HG03108 (cell line): Measurements from ENCODE around the gene ZXDA.
"Not testable (repeated sequence)": the region's sequence is repeated elsewhere in the genome, so short reads cannot be mapped to it uniquely, and the experiment has no call there.

Experiments
- ATAC-seq: cut with Tn5 transposase; IDR thresholded peaks from one replicate; pipeline ENCODE4 v1.9.1; 2021; ENCODE audit warnings: moderate library complexity; ENCODE audit not compliant: unreplicated experiment

ZXDA gene, protein sequence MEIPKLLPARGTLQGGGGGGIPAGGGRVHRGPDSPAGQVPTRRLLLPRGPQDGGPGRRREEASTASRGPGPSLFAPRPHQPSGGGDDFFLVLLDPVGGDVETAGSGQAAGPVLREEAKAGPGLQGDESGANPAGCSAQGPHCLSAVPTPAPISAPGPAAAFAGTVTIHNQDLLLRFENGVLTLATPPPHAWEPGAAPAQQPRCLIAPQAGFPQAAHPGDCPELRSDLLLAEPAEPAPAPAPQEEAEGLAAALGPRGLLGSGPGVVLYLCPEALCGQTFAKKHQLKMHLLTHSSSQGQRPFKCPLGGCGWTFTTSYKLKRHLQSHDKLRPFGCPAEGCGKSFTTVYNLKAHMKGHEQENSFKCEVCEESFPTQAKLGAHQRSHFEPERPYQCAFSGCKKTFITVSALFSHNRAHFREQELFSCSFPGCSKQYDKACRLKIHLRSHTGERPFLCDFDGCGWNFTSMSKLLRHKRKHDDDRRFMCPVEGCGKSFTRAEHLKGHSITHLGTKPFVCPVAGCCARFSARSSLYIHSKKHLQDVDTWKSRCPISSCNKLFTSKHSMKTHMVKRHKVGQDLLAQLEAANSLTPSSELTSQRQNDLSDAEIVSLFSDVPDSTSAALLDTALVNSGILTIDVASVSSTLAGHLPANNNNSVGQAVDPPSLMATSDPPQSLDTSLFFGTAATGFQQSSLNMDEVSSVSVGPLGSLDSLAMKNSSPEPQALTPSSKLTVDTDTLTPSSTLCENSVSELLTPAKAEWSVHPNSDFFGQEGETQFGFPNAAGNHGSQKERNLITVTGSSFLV

GRCh38 chrX:57910287-57910912 is at the start of gene ZXDA:
TSS of gene ZXDA (minus strand) at chrX:57910458. CDS start at chrX:57910420, 38 bp downstream.
- ATAC-seq, result peak; percentile 49

GRCh38 chrX:57952320-57952678 is 42.0 kb upstream of the ZXDA start:
- no peak for ATAC-seq

GRCh38 chrX:57951666-57952319 is 41.5 kb upstream of the ZXDA start:
- ATAC-seq, result no peak

GRCh38 chrX:57933321-57933720 is 23.1 kb upstream of the ZXDA start:
- no peak for ATAC-seq

GRCh38 chrX:57932266-57932665 is 22.0 kb upstream of the ZXDA start:
- ATAC-seq, result no peak

GRCh38 chrX:57930051-57930450 is 19.8 kb upstream of the ZXDA start:
- ATAC-seq, result no peak

- no peak for ATAC-seq
Measured at GRCh38 chrX:57929373-57929772, 19.1 kb upstream of the ZXDA start.

DNA sequence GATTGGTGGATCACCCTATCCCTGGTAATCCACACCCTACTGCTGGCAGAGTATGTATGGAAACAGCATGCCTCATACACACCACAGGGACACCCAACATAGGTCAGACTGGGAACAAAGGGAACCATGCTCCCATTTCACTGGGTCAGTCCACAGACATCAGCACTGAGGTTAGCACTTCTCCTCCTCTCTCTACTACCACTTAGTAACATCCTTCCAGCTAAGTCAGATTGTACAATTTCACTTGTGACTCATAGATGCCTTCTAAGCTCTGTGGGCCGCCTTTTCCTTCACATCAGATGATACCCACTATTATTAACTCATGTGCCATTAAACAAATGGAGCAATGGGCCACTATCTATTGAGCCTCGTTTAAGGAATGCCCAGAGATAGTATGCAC is 15.5 kb upstream of the ZXDA start:
- no peak for ATAC-seq

- no peak for ATAC-seq
Measured at GRCh38 chrX:57918750-57919436, 8.6 kb upstream of the ZXDA start.

DNA sequence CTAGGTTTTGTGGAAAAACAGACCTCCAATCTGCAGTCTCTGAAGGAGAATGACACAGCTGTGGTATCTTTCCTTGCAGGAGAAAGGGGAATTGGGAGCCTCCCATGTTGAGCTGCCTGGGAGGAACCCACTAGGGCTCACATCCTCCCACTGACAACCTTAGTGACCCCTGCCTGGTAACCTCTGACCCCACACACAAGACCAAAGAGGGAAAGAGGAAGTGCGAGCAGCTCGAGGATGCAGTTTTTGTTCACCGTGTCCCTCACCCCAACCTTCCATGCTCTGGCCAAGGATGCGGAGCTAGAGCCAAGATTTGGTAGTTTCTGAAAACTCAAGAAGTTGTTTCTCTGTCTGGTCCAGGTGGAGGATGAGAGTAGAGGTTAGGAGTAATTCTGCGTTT is 5.4 kb upstream of the ZXDA start:
- no peak for ATAC-seq

- peak; percentile 82 for ATAC-seq
Measured at GRCh38 chrX:57909595-57910286, 517 bp downstream of the ZXDA start.

- not testable (repeated sequence) for ATAC-seq
Measured at GRCh38 chrX:57908972-57909594, 1.2 kb downstream of the ZXDA start.

- no peak for ATAC-seq
Measured at GRCh38 chrX:57906790-57907189, 3.5 kb downstream of the ZXDA start.

DNA sequence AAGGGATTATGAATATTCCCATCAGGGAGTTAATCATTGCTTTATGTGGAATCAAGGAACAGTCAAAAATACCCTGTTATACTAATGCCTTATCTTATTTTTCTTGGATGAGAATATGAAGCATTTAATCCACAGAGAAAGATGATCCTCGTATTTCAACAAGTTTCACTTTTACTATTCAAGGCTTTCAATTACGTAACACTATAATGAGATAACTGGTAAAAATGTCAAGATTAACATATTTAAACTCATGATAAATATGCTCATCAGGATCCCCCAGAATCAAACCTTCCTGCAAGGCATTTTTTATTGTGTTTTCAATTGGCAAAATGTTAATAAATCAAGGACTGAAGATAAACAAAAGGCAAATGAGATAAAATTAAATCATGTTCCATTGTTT is 5.1 kb downstream of the ZXDA start:
- no peak for ATAC-seq

DNA sequence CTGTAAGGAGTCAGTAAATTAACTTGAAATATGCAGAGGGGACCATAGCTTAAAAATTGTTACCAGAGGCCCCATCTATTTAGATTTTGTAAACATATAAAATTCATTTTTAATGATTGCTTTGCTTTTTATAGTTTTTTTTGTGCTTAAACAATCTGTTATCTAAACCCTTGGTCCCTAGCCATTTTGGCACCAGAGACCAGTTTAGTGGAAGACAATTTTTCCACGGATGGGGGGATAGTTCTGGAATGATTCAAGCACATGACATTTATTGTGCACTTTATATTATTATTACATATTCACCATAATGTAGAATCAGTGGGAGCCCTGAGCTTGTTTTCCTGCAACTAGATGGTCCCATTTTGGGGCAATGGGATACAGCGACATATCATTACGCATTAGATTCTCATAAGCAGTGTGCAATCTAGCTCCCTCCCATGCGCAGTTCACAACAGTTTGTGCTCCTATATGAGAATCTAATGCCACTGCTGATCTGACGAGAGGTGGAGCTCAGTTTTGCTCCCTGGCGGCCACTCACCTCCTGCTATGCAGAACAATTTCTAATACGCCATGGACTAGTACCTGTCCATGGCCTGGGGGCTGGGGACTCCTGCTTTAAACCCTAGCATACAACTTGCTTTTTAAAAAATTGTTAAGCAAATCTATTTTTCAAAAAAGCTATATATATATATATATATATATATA is 5.9 kb downstream of the ZXDA start:
- no peak for ATAC-seq

- no peak for ATAC-seq
Measured at GRCh38 chrX:57902633-57903032, 7.6 kb downstream of the ZXDA start.

DNA sequence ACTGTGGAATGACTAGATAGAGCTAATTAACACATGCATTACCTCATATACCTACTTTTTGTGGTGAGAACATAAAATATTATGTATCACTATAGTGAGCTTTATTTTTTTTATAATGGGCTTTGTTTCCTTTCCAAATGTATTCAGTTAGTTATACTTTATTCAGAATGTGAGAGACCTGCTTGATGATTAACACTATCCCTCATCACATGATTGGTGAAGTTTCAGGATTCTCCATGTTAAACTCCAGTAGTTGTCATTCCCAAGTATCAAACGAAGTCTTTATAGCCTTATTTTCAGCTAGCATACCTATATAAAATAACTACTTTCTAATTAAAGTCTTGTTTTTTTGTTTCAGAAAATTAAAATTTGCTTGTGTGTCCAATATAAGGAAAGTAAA is 8.8 kb downstream of the ZXDA start:
- ATAC-seq, result no peak

DNA sequence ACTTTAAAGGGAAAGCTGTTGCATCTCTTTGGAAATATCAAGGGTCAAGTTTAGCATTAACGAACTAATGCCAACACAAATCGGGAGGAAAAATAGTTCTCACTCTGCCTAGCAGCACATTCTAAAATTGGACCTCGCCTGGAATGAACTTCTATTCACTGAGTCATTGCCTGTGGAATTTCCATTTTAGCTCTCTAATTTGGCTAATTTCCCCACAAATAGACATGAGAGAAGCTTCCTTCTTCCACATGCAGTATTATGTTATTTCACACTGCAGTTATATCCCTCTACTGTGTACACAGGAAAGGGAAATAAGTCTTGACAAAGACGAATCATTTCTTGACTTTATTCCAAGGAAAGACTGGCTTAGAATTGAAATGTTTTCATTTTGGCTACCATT is 9.3 kb downstream of the ZXDA start:
- ATAC-seq, result no peak

GRCh38 chrX:57899906-57900305 is 10.4 kb downstream of the ZXDA start:
- ATAC-seq, result no peak
